Lower leg skin (tissue), 3 donors: ENCODE data around the gene CST7.

ENCODE experiments used
- CTCF ChIP-seq, 3 donors: fragments of 450-650 bp; IDR thresholded peaks; one replicate each; pipeline ENCODE4 v1.5.1; 2016; ENCODE audit warnings: antibody characterized with exemption in 3 of 3, mild to moderate bottlenecking in 3 of 3, moderate library complexity in 2 of 3
- POLR2A ChIP-seq, 2 donors: fragments of 450-650 bp; IDR thresholded peaks; one replicate each; pipeline ENCODE4 v1.6.1; 2016 to 2017; ENCODE audit warnings: antibody characterized with exemption in 2 of 2, mild to moderate bottlenecking in 1 of 2, moderate library complexity in 1 of 2

- TF ChIP-seq CTCF (IDR thresholded peaks at IDR 0.05) (no peak), POLR2A (IDR thresholded peaks at IDR 0.05) (no peak)
Observed at GRCh38 chr20:25000268-25000801, 51.3 kb downstream of the CST7 start.
